ENCODE data around the gene CFAP20DC. TPM values are rescaled to one million over a fixed set of nuclear protein-coding genes. Genes with fewer than 3 reads are reported as not detected.

Gene CFAP20DC
- total and polyA plus RNA-seq, 8 donors, result 0.23 to 1.2 (median 0.39) TPM

DNA sequence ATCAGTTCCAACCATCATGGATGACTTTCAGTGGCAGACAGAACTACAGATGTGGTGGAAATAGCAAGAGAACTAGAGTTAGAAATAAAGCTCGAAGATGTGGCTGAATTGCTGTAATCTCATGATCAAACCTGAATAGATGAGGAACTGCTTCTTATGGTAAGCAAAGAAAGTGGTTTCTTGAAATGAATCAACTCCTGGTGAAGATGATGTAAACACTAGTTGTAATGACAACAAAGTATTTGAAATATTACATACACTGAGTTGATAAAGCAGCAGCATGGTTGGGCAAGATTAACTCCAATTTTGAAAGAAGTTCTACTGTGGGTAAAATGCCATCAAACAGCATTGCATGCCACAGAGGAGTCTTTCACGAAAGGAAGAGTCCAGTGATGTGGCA, 251.5 kb downstream of the CFAP20DC start:
- intact Hi-C loops (cut with DNase I), result no loop called here
- Histone ChIP-seq H3K4me1 (peaks cover 0 to 10% (median 4%) of the 10 kb centered on the region in 3 donors), H3K27ac (no peak overlapping the region), H3K9me3 (no peaks in the 10 kb centered on the region), H3K36me3 (no peaks in the 10 kb centered on the region), H3K27me3 (no peaks in the 10 kb centered on the region), H3K4me3 (no peak overlapping the region)
- TF ChIP-seq CTCF (IDR thresholded peaks at IDR 0.05), result no peak
- DNase-seq (no peak), ATAC-seq (no peak), FAIRE-seq (no peak)
- WGBS, 2 donors, result 74 to 87% methylated on average over 2 of the region's 2 CpGs

GRCh38 chr3:58794750-58795149, 255.1 kb downstream of the CFAP20DC start:
- intact Hi-C loops (cut with DNase I), result no loop called here
- Histone ChIP-seq H3K4me1 (no peaks in the 10 kb centered on the region), H3K36me3 (no peaks in the 10 kb centered on the region), H3K27me3 (no peaks in the 10 kb centered on the region), H3K4me3 (no peak overlapping the region), H3K9me3 (no peaks in the 10 kb centered on the region), H3K27ac (no peak overlapping the region)
- DNase-seq, result no peak
- TF ChIP-seq CTCF (IDR thresholded peaks at IDR 0.05), result no peak
- WGBS, 2 donors, result 93 to 96% methylated on average over 4 of the region's 4 CpGs
- no peak for FAIRE-seq
- no peak for ATAC-seq

DNA sequence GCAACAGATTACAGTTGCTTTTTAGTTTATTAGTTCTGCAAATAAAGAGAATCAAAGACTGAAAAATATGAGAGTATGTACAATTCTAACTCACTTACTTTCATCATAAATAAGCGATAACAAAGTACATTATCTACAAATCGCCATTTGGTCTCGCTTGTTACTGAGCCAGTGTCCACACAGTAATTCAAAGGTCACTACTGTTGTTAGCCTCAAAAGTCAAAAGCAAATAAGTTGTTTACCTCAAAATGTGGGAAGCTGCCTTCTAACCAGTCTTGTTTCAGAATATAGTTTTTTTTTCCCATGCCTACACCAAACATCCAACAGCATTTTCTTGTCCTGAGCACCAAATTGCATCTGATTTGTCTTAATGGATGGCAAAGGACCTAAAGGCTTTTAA, 255.9 kb downstream of the CFAP20DC start:
- 49 to 50% methylated on average over 3 of the region's 3 CpGs for WGBS, 2 donors
- ATAC-seq (no peak), DNase-seq (no peak), FAIRE-seq (no peak)
- H3K9me3 ChIP-seq, result no peaks in the 10 kb centered on the region
- intact Hi-C loops (cut with DNase I), result no loop called here
- no peak overlapping the region for H3K4me3 ChIP-seq
- no peak overlapping the region for H3K27ac ChIP-seq
- TF ChIP-seq CTCF (IDR thresholded peaks at IDR 0.05), result no peak
- H3K27me3 ChIP-seq, result no peaks in the 10 kb centered on the region
- H3K36me3 ChIP-seq, result no peaks in the 10 kb centered on the region
- no peaks in the 10 kb centered on the region for H3K4me1 ChIP-seq

GRCh38 chr3:58792921-58793451, 256.8 kb downstream of the CFAP20DC start:
- Histone ChIP-seq H3K36me3 (no peaks in the 10 kb centered on the region), H3K27ac (no peak overlapping the region), H3K27me3 (no peaks in the 10 kb centered on the region), H3K9me3 (no peaks in the 10 kb centered on the region), H3K4me1 (no peaks in the 10 kb centered on the region), H3K4me3 (no peak overlapping the region)
- no peak for FAIRE-seq
- DNase-seq, result no peak
- ATAC-seq, result no peak
- 66 to 74% methylated on average over 2 of the region's 2 CpGs for WGBS, 2 donors
- no peak for TF ChIP-seq CTCF (IDR thresholded peaks at IDR 0.05)
- intact Hi-C loops (cut with DNase I), result no loop called here

- no peak for FAIRE-seq
- H3K27me3 ChIP-seq, result no peaks in the 10 kb centered on the region
- no peaks in the 10 kb centered on the region for H3K9me3 ChIP-seq
- no peak for TF ChIP-seq CTCF (IDR thresholded peaks at IDR 0.05)
- no peaks in the 10 kb centered on the region for H3K36me3 ChIP-seq
- no peak for DNase-seq
- H3K4me1 ChIP-seq, result no peaks in the 10 kb centered on the region
- no peak overlapping the region for H3K27ac ChIP-seq
- intact Hi-C loops (cut with DNase I), result no loop called here
- ATAC-seq, result no peak
- no peak overlapping the region for H3K4me3 ChIP-seq
Observed at GRCh38 chr3:58789385-58789784, 260.4 kb downstream of the CFAP20DC start.
